GM12873 (cell line): ENCODE data around the gene DIO1.
A peak's percentile ranks its signal among the peaks of the same experiment; 100 is the strongest.

Experiments used
- TF ChIP-seq, protein P1 (sequence below): IDR thresholded peaks from 2 replicates; pipeline ENCODE4 v1.5.1; 2012; ENCODE audit warnings: low read depth, mild to moderate bottlenecking, moderate library complexity, low read length, control low read depth; ENCODE audit not compliant: insufficient read depth; ENCODE audit errors: missing control alignments

DIO1 gene

DNA sequence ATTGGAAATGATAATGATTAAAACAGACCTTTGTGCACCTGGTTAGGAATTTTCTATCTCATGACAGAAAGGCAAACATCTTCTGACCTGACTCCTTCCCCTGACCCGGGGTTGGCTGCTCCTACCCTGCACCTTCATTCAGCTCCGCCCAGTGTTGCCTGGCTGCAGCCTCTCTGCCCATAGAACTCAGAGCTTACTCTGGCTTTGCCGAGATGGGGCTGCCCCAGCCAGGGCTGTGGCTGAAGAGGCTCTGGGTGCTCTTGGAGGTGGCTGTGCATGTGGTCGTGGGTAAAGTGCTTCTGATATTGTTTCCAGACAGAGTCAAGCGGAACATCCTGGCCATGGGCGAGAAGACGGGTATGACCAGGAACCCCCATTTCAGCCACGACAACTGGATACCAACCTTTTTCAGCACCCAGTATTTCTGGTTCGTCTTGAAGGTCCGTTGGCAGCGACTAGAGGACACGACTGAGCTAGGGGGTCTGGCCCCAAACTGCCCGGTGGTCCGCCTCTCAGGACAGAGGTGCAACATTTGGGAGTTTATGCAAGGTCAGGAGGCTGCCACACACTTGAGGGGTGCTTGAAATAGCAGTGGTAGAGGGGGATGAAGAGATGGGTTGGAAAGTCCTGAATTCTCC lies at the start of gene DIO1:
Gene DIO1 (plus strand): TSS at position 189 of the 638 bp plus-strand sequence. CDS start 24 bp downstream, at position 213.
- TF ChIP-seq, protein P1, sequence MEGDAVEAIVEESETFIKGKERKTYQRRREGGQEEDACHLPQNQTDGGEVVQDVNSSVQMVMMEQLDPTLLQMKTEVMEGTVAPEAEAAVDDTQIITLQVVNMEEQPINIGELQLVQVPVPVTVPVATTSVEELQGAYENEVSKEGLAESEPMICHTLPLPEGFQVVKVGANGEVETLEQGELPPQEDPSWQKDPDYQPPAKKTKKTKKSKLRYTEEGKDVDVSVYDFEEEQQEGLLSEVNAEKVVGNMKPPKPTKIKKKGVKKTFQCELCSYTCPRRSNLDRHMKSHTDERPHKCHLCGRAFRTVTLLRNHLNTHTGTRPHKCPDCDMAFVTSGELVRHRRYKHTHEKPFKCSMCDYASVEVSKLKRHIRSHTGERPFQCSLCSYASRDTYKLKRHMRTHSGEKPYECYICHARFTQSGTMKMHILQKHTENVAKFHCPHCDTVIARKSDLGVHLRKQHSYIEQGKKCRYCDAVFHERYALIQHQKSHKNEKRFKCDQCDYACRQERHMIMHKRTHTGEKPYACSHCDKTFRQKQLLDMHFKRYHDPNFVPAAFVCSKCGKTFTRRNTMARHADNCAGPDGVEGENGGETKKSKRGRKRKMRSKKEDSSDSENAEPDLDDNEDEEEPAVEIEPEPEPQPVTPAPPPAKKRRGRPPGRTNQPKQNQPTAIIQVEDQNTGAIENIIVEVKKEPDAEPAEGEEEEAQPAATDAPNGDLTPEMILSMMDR: no peak

DNA sequence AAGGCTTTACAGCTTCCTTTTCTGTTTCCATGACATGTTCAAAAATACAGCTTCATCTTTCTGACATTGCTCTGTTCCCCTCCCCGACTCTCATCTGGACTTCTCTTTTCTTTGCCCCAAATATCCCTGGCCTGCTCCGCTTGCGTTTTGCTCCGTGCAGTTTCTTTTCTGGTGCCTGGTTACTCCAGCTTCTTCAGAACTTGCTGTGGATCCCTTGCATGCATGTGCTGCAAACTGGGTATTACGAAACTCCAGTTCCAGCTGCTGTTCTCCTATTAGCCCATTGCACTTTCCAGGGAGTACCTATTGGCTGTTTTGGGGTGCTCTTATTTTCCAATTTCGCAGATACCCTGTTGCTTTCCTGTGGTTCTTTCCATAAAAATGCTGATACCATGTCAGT lies 46.0 kb upstream of the DIO1 start:
- TF ChIP-seq, protein P1: no peak

DNA sequence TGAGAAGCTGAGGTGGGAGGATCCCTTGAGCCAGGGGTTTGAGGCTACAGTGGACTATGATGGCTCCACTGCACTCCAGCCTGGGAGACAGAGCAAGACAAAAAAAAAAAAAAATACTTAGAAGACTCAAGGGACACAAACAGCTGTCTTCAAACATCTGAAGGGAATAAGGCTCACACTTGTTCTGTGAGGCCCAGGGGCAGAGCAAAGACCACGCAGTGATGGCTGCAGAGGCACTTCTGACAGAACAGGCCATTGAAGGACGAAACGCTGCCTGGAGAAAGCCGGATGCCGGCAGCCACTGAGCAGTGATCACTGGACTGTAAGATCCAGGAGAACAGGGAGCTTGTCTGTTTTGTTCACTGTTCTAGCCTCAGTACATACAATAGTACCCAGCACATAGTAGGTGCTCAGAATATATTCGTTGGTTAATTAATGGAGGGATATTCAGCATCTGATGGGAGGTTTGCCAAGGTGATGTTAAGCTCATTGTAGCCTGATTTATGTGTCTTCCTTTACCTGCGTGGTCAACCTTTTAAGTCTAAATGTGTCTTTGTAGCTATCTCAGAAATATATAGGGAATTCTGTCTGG lies 43.8 kb upstream of the DIO1 start:
- TF ChIP-seq, protein P1: no peak

DNA sequence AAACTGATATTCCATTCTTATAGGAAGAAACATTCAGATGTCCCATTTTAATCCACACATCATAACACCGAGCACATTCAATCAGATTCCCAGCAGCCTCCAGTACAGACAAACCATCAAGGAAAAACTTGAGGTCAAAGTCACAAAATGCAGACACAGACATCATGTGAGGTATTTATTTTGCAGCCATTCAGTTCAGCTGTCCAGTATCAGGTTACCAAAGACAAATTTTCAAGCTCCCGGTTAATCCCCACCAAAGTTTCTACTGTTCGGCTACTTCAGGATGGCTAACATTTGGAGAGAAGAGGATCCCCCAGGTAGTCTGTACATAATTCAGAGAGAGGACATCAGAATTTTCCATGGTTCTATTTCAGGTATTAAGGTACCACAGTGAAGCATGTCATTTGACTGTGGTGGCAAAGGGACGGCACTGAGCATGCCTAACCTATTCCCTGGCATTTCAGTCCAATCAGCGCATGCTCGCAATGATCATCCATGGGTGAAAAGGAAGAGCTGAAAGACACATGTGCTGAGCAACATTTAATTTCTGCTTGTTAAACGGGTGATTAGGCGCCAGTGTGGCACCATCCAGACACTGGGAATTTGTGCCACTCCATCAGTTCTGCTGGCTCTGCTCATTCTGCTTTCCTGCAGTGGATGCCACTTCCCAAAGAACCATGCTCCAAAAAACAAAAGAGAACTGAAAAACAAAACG lies 42.3 kb upstream of the DIO1 start:
- TF ChIP-seq, protein P1: no peak

DNA sequence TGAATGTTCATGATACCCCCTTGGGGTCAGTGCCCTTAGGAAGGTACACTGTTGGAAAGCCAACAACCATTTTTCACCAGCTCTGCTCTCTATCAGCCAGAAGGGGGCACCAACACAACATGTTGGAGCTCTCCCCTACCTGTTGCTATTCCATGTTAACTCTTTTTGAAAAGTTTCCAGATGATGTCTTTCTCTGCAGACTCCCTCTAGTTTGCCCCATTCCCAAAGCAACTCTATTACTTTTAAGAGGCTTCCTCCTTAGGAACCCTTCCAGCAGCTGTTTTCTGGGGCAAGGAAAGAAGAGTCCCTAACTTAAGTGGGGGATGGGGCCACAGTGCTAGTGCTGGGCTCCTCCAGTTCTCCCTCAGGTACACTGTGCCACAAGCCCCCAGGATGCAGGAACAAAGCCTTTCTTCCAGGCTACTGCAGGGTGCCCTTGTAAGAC lies 33.0 kb upstream of the DIO1 start:
- TF ChIP-seq, protein P1: peak; percentile 93

DNA sequence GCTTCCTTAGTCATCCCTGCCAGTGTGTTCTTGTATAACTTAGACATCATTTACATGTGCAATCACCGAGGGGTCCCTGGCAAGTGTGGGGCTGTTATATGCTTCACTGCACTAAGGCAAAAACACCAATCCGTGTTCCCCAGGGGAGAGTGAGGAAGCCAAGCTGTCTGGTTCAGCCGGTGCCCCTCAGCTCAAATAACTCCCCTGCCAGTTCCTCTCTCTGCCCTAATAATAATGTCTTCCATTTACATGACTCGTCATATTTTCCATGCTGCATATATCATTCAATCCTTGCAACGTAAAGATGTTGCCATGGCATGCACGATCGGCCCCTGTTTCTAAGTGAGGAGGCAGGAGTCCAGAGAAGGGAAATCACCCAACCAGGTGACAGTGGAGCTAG lies 31.5 kb upstream of the DIO1 start:
- TF ChIP-seq, protein P1: no peak

DNA sequence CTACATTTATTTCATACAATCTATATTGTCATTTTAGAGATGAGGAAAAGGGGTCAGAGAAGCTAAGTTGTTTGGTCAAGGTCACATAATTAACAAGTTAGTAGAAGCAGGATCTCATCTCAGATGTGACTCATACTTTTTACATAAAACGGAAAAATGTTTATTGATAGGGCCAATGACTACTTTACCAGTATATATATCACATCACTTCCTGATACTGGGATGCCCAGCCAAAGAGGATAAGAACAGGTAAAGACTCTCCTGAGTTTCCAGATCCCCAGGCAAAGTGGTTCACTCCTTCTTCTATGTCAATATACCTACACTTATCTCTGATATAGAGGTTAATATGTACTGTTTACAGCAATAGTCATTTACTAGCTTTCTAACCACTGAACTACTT lies 25.4 kb upstream of the DIO1 start:
- TF ChIP-seq, protein P1: no peak
